Activated CD4-positive, alpha-beta T cell treated with anti-CD3 and anti-CD28 coated beads for 1 hour (primary cell): ENCODE results near the gene EVX2.

Source experiments
- DNase-seq: peaks from one replicate; pipeline ENCODE4 v3.0.0-alpha.2; 2020

EVX2 gene

GRCh38 chr2:176122052-176122682 lies 38.4 kb upstream of the EVX2 start:
- no peak for DNase-seq

- no peak for DNase-seq
Observed at GRCh38 chr2:176121190-176122051, 37.7 kb upstream of the EVX2 start.

GRCh38 chr2:176120364-176121189 lies 36.8 kb upstream of the EVX2 start:
- no peak for DNase-seq

GRCh38 chr2:176118601-176119339 lies 35.0 kb upstream of the EVX2 start:
- no peak for DNase-seq

- DNase-seq, result no peak
Observed at GRCh38 chr2:176117823-176118371, 34.1 kb upstream of the EVX2 start.

GRCh38 chr2:176117162-176117822 lies 33.5 kb upstream of the EVX2 start:
- DNase-seq, result no peak

GRCh38 chr2:176115883-176116813 lies 32.4 kb upstream of the EVX2 start, which contains the start of gene HOXD10:
Gene HOXD10 (plus strand): TSS chr2:176116778. CDS start chr2:176116834, 56 bp downstream.
- no peak for DNase-seq

- DNase-seq, result no peak
Observed at GRCh38 chr2:176114930-176115625, 31.3 kb upstream of the EVX2 start.

- no peak for DNase-seq
Observed at GRCh38 chr2:176114120-176114929, 30.6 kb upstream of the EVX2 start.

- no peak for DNase-seq
Observed at GRCh38 chr2:176112375-176113302, 28.9 kb upstream of the EVX2 start.

- no peak for DNase-seq
Observed at GRCh38 chr2:176111846-176112374, 28.1 kb upstream of the EVX2 start.

GRCh38 chr2:176111309-176111663 lies 27.5 kb upstream of the EVX2 start:
- no peak for DNase-seq

- no peak for DNase-seq
Observed at GRCh38 chr2:176110415-176111308, 26.9 kb upstream of the EVX2 start.

- DNase-seq, result no peak
Observed at GRCh38 chr2:176109946-176110345, 26.2 kb upstream of the EVX2 start.

- DNase-seq, result no peak
Observed at GRCh38 chr2:176109192-176109901, 25.6 kb upstream of the EVX2 start.

GRCh38 chr2:176107731-176108181 lies 24.0 kb upstream of the EVX2 start:
- no peak for DNase-seq
